ENCODE data around the gene MRPL55. TPM values are rescaled to one million over a fixed set of nuclear protein-coding genes. Genes with fewer than 3 reads are reported as not detected.

The MRPL55 gene
- total and polyA plus RNA-seq, 2 experiments from 2014 or later = 92.4 to 172 TPM

DNA sequence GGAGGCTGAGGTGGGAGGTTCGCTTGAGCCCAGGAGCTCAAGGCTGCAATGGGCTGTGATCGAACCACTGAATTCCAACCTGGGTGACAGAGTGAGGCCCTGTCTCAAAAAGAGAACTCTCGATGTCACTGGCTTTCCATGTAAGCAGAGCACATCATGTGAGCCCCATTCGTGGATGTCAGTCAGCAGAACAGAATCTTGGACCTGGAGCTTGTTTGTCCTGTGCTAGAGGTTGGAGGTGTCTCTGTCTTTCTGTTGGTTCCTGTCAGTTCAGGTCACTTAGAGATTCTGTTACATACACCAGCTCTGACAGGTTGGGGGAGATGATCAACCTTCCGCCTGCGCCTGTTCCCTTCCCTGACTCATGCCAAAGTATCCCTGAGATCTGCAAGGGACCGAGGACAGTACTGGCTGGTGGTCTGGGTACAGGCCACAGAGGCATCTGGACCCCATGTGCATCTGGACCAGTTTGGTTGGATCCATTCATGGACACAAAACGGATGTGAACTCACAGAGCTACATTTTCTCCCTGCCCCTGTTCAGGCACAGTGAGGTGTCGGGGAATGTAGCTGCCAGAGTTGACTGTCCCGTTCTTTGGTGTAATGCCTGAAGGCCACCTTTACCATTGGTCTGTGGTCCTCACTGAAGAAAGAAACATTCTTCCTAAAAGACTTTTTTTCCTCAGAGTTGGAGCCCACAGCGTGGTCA lies 16.6 kb downstream of the MRPL55 start:
- Histone ChIP-seq H3K4me1 (ENCODE audit: insufficient read depth) (no peaks in the 10 kb centered on the region; the same call in 1 of the 2 replicates), H3K27ac (ENCODE audit: low read depth) (no peak overlapping the region), H3K9me2 (ENCODE audit: insufficient read depth) (no peaks in the 10 kb centered on the region), H4K20me1 (replicated peaks; ENCODE audit: insufficient read depth) (peaks cover 90% of the 10 kb centered on the region), H3K79me2 (replicated peaks; ENCODE audit: insufficient read depth) (peaks cover 94% of the 10 kb centered on the region), H3K27me3 (ENCODE audit: insufficient read depth) (no peaks in the 10 kb centered on the region), H2AFZ (no peak overlapping the region), H3K36me3 (ENCODE audit: insufficient read depth) (no peaks in the 10 kb centered on the region), H3F3A (replicated peaks; ENCODE audit: low read depth) (no peaks in the 10 kb centered on the region), H3K4me3 (no peak overlapping the region), H3K4me2 (no peak overlapping the region)
- no peak overlapping the region for H3K4me3 Mint-ChIP-seq
- peaks cover 52% of the 10 kb centered on the region for H3K36me3 Mint-ChIP-seq (ENCODE audit: low read depth)
- H3K4me1 Mint-ChIP-seq = peaks cover 28% of the 10 kb centered on the region
- TF ChIP-seq NANOG (IDR thresholded peaks at IDR 0.05; ENCODE audit: borderline replicate concordance) = no peak
- TF ChIP-seq STAT1 (IDR thresholded peaks at IDR 0.05; ENCODE audit: unreplicated experiment) = no peak
- no peak for TF ChIP-seq CTCF (conservative IDR thresholded peaks at IDR 0.05; ENCODE audit: low read depth in 2 of 2)
- TF ChIP-seq ZNF331 (CRISPR knock-in tag; IDR thresholded peaks at IDR 0.05; ENCODE audit: low read depth) = no peak
- TF ChIP-seq JUNB (IDR thresholded peaks at IDR 0.05; ENCODE audit: unreplicated experiment) = no peak
- no peak for TF ChIP-seq EZH2 (IDR thresholded peaks at IDR 0.05; ENCODE audit: low read depth, unreplicated experiment)
- TF ChIP-seq, protein P1, sequence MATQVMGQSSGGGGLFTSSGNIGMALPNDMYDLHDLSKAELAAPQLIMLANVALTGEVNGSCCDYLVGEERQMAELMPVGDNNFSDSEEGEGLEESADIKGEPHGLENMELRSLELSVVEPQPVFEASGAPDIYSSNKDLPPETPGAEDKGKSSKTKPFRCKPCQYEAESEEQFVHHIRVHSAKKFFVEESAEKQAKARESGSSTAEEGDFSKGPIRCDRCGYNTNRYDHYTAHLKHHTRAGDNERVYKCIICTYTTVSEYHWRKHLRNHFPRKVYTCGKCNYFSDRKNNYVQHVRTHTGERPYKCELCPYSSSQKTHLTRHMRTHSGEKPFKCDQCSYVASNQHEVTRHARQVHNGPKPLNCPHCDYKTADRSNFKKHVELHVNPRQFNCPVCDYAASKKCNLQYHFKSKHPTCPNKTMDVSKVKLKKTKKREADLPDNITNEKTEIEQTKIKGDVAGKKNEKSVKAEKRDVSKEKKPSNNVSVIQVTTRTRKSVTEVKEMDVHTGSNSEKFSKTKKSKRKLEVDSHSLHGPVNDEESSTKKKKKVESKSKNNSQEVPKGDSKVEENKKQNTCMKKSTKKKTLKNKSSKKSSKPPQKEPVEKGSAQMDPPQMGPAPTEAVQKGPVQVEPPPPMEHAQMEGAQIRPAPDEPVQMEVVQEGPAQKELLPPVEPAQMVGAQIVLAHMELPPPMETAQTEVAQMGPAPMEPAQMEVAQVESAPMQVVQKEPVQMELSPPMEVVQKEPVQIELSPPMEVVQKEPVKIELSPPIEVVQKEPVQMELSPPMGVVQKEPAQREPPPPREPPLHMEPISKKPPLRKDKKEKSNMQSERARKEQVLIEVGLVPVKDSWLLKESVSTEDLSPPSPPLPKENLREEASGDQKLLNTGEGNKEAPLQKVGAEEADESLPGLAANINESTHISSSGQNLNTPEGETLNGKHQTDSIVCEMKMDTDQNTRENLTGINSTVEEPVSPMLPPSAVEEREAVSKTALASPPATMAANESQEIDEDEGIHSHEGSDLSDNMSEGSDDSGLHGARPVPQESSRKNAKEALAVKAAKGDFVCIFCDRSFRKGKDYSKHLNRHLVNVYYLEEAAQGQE (IDR thresholded peaks at IDR 0.05; ENCODE audit: unreplicated experiment) = no peak
- TF ChIP-seq ZNF114 (CRISPR knock-in tag; IDR thresholded peaks at IDR 0.05) = no peak
- no peak for TF ChIP-seq EZH2phosphoT487 (IDR thresholded peaks at IDR 0.05; ENCODE audit: unreplicated experiment)
- no peak for TF ChIP-seq CREB1 (CRISPR knock-in tag; IDR thresholded peaks at IDR 0.05; ENCODE audit: low read depth)
- TF ChIP-seq POLR2AphosphoS5 (IDR thresholded peaks at IDR 0.05; ENCODE audit: low read depth) = no peak
- TF ChIP-seq, protein P2, sequence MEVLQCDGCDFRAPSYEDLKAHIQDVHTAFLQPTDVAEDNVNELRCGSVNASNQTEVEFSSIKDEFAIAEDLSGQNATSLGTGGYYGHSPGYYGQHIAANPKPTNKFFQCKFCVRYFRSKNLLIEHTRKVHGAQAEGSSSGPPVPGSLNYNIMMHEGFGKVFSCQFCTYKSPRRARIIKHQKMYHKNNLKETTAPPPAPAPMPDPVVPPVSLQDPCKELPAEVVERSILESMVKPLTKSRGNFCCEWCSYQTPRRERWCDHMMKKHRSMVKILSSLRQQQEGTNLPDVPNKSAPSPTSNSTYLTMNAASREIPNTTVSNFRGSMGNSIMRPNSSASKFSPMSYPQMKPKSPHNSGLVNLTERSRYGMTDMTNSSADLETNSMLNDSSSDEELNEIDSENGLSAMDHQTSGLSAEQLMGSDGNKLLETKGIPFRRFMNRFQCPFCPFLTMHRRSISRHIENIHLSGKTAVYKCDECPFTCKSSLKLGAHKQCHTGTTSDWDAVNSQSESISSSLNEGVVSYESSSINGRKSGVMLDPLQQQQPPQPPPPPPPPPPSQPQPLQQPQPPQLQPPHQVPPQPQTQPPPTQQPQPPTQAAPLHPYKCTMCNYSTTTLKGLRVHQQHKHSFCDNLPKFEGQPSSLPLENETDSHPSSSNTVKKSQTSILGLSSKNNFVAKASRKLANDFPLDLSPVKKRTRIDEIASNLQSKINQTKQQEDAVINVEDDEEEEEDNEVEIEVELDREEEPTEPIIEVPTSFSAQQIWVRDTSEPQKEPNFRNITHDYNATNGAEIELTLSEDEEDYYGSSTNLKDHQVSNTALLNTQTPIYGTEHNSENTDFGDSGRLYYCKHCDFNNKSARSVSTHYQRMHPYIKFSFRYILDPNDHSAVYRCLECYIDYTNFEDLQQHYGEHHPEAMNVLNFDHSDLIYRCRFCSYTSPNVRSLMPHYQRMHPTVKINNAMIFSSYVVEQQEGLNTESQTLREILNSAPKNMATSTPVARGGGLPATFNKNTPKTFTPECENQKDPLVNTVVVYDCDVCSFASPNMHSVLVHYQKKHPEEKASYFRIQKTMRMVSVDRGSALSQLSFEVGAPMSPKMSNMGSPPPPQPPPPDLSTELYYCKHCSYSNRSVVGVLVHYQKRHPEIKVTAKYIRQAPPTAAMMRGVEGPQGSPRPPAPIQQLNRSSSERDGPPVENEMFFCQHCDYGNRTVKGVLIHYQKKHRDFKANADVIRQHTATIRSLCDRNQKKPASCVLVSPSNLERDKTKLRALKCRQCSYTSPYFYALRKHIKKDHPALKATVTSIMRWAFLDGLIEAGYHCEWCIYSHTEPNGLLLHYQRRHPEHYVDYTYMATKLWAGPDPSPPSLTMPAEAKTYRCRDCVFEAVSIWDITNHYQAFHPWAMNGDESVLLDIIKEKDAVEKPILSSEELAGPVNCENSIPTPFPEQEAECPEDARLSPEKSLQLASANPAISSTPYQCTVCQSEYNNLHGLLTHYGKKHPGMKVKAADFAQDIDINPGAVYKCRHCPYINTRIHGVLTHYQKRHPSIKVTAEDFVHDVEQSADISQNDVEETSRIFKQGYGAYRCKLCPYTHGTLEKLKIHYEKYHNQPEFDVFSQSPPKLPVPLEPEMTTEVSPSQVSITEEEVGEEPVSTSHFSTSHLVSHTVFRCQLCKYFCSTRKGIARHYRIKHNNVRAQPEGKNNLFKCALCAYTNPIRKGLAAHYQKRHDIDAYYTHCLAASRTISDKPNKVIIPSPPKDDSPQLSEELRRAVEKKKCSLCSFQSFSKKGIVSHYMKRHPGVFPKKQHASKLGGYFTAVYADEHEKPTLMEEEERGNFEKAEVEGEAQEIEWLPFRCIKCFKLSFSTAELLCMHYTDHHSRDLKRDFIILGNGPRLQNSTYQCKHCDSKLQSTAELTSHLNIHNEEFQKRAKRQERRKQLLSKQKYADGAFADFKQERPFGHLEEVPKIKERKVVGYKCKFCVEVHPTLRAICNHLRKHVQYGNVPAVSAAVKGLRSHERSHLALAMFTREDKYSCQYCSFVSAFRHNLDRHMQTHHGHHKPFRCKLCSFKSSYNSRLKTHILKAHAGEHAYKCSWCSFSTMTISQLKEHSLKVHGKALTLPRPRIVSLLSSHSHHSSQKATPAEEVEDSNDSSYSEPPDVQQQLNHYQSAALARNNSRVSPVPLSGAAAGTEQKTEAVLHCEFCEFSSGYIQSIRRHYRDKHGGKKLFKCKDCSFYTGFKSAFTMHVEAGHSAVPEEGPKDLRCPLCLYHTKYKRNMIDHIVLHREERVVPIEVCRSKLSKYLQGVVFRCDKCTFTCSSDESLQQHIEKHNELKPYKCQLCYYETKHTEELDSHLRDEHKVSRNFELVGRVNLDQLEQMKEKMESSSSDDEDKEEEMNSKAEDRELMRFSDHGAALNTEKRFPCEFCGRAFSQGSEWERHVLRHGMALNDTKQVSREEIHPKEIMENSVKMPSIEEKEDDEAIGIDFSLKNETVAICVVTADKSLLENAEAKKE (CRISPR knock-in tag; IDR thresholded peaks at IDR 0.05) = no peak
- no peak for TF ChIP-seq ETS1 (IDR thresholded peaks at IDR 0.05)
- DNase-seq (ENCODE audit: low spot score) (no peak), ATAC-seq (no peak)
- H3K9me3 Mint-ChIP-seq = peaks cover 11% of the 10 kb centered on the region
- H3K27me3 Mint-ChIP-seq (ENCODE audit: insufficient read depth, low read depth, poor library complexity) = peaks cover 9% of the 10 kb centered on the region
- H3K27ac Mint-ChIP-seq = no peak overlapping the region

Measured in GM23338 (cell line).